Endothelial cell of umbilical vein (primary cell): ENCODE measurements around the gene ZFP36. TPM values are rescaled to one million over a fixed set of nuclear protein-coding genes. Genes with fewer than 3 reads are reported as not detected.
A peak's percentile ranks its signal among the peaks of the same experiment; 100 is the strongest.

Experiments used
- BruUV-seq: library from RNA; stranded (reverse); fragments of 400-500 nt; replicated peaks from 2 replicates; lab custom pipeline; 2021; lab: Mats Ljungman, UMichigan
- CTCF ChIA-PET: fragments of 300-600, 350-600 bp; sonication (Branson Sonifier 250); formaldehyde crosslinking; loops from one replicate; lab custom pipeline; 2021; ENCODE audit warnings: antibody characterized with exemption, inconsistent platforms; lab: Charles Lee
- POLR2A ChIA-PET: fragments of 300-600, 350-600 bp; sonication (Branson Sonifier 250); formaldehyde crosslinking; loops from one replicate; lab custom pipeline; 2021; ENCODE audit warnings: antibody characterized with exemption, inconsistent platforms; lab: Charles Lee
- DNase-seq: peaks from one replicate; pipeline ENCODE4 v3.0.0-alpha.2; 2011; ENCODE audit warnings: low read depth, low spot score
- FAIRE-seq: peaks from 2 replicates; lab custom pipeline; 2011; peaks lifted over from hg19 to GRCh38; lab: Jason Lieb, UNC
- H2AFZ ChIP-seq: 2 replicates; pipeline ENCODE4 v1.6.0; 2012; ENCODE audit warnings: low read depth, low read length, control low read depth, inconsistent platforms
- H3K27ac ChIP-seq: 2 replicates; pipeline ENCODE4 v1.5.1; 2011; ENCODE audit warnings: low read depth, mild to moderate bottlenecking, control low read depth, low read length, moderate library complexity; ENCODE audit not compliant: insufficient read depth
- H3K27me3 ChIP-seq, 2 experiments: 2 replicates each; pipeline versions ENCODE4 v1.6.0 to v1.6.1; 2011; ENCODE audit warnings: low read length in 2 of 2, mixed read lengths in 1 of 2; ENCODE audit not compliant: control insufficient read depth in 2 of 2, insufficient read depth in 2 of 2
- H3K36me3 ChIP-seq, 2 experiments: 2 replicates in 1 of 2; 3 replicates in 1 of 2; pipeline ENCODE4 v1.5.1; 2011; ENCODE audit warnings: low read length in 2 of 2, mild to moderate bottlenecking in 1 of 2, moderate library complexity in 1 of 2; ENCODE audit not compliant: control insufficient read depth in 2 of 2, insufficient read depth in 2 of 2; ENCODE audit errors: extremely low read depth in 1 of 2
- H3K4me1 ChIP-seq: 3 replicates; pipeline ENCODE4 v1.5.1; 2011; ENCODE audit warnings: mild to moderate bottlenecking, low read length; ENCODE audit not compliant: control insufficient read depth, insufficient read depth; ENCODE audit errors: extremely low read depth
- H3K4me2 ChIP-seq: 2 replicates; pipeline ENCODE4 v1.6.1; 2011; ENCODE audit warnings: low read length, control low read depth, mixed read lengths; ENCODE audit not compliant: insufficient read depth
- H3K4me3 ChIP-seq, 3 experiments: fragments of 200-600 bp in 1 of 3; sonication (generic), shearing (Covaris generic) in 1 of 3; replicated peaks in 1 of 3; 2 replicates each; pipeline ENCODE4 v1.5.1; 2011 to 2016; ENCODE audit warnings: control low read depth in 3 of 3, low read length in 3 of 3, mild to moderate bottlenecking in 2 of 3, inconsistent platforms in 1 of 3, low read depth in 1 of 3, moderate library complexity in 1 of 3; ENCODE audit not compliant: insufficient read depth in 1 of 3
- H3K79me2 ChIP-seq: 2 replicates; pipeline ENCODE4 v1.6.0; 2012; ENCODE audit warnings: low read length, inconsistent platforms; ENCODE audit not compliant: control insufficient read depth, insufficient read depth
- H3K9ac ChIP-seq: replicated peaks from 2 replicates; pipeline ENCODE3; 2011; ENCODE audit warnings: low read length, control low read depth; ENCODE audit not compliant: insufficient read depth; ENCODE audit errors: extremely low read depth
- H3K9me1 ChIP-seq: replicated peaks from 3 replicates; pipeline ENCODE4 v1.6.0; 2011; ENCODE audit warnings: mild to moderate bottlenecking, low read length; ENCODE audit not compliant: control insufficient read depth, insufficient read depth; ENCODE audit errors: extremely low read depth
- H3K9me3 ChIP-seq: replicated peaks from 2 replicates; pipeline ENCODE4 v1.5.1; 2012; ENCODE audit warnings: low read length, inconsistent platforms; ENCODE audit not compliant: control insufficient read depth, insufficient read depth
- H4K20me1 ChIP-seq: replicated peaks from 2 replicates; pipeline ENCODE3; 2011; ENCODE audit warnings: mild to moderate bottlenecking, low read length; ENCODE audit not compliant: control insufficient read depth, insufficient read depth; ENCODE audit errors: extremely low read depth
- EZH2 ChIP-seq: IDR thresholded peaks from 2 replicates; pipeline ENCODE4 v1.6.1; 2012; ENCODE audit warnings: borderline replicate concordance, low read depth, mild to moderate bottlenecking, moderate library complexity, low read length, inconsistent platforms; ENCODE audit not compliant: severe bottlenecking
- FOS ChIP-seq: IDR thresholded peaks from 2 replicates; pipeline ENCODE4 v1.6.1; 2011; ENCODE audit warnings: mild to moderate bottlenecking, low read length, moderate library complexity, borderline replicate concordance; ENCODE audit not compliant: insufficient read depth
- GATA2 ChIP-seq: IDR thresholded peaks from 2 replicates; pipeline ENCODE4 v1.7.0; 2011; ENCODE audit warnings: low read depth, mild to moderate bottlenecking, moderate library complexity, mixed read lengths, low read length; ENCODE audit not compliant: insufficient read length, insufficient read depth
- JUN ChIP-seq: IDR thresholded peaks from 2 replicates; pipeline ENCODE4 v1.6.1; 2011; ENCODE audit warnings: borderline replicate concordance, low read depth; ENCODE audit not compliant: insufficient read length, insufficient read depth
- MYC ChIP-seq: IDR thresholded peaks from one replicate; pipeline ENCODE4 v1.6.1; 2011; ENCODE audit warnings: mild to moderate bottlenecking, low read depth, low read length
- POLR2A ChIP-seq: IDR thresholded peaks from 2 replicates; pipeline ENCODE4 v1.6.1; 2012; ENCODE audit warnings: low read depth, mild to moderate bottlenecking, control low read depth, low read length
- POLR2AphosphoS5 ChIP-seq: IDR thresholded peaks from 2 replicates; pipeline ENCODE4 v1.6.1; 2012; ENCODE audit warnings: low read depth, mild to moderate bottlenecking, control low read depth, low read length, moderate library complexity; ENCODE audit not compliant: insufficient read depth
- dilution Hi-C: fragments of 300-500 bp; cut with MboI; formaldehyde crosslinking; loops from one replicate; pipeline ENCODE4 v1.15.0; 2019; ENCODE audit warnings: low sequenced_read_pairs; ENCODE audit not compliant: extremely low pct_ligation_motif_present
- intact Hi-C: fragments of 100-400 bp; cut with micrococcal nuclease; formaldehyde crosslinking; loops from one replicate; pipeline ENCODE4 v1.10.0; 2022
- polyA plus RNA-seq, 4 experiments: library from polyadenylated mRNA; depleted of rRNA in 3 of 4; stranded (reverse) in 3 of 4; unstranded in 1 of 4; fragments of >200 nt; gene quantifications; 2 replicates each; pipeline versions ENCODE4 v1.2.1 to v1.2.3, GENCODE V29; 2011 to 2012; ENCODE audit warnings: missing spikeins in 1 of 4
- total RNA-seq: library from RNA; stranded (reverse); gene quantifications from 2 replicates; pipeline ENCODE4 v1.2.3, GENCODE V29; 2021
- TF ChIP-seq, protein P1 (sequence below), 2 donors: IDR thresholded peaks; 1 replicate in 1 of 2; 2 replicates in 1 of 2; pipeline ENCODE4 v1.5.1; 2011; ENCODE audit warnings: low read length in 2 of 2, mild to moderate bottlenecking in 2 of 2, moderate library complexity in 2 of 2, control low read depth in 1 of 2, inconsistent platforms in 1 of 2, low read depth in 1 of 2; ENCODE audit not compliant: insufficient read depth in 1 of 2; ENCODE audit errors: extremely low read depth in 1 of 2
- TF ChIP-seq, protein P2 (sequence below): IDR thresholded peaks from 2 replicates; pipeline ENCODE4 v1.6.1; 2011; ENCODE audit not compliant: insufficient read depth, insufficient read length

Gene ZFP36
- total and polyA plus RNA-seq, 2 donors (not counting 3 experiments of a cell fraction or from before 2014, with no cell fraction given) = 12.2 to 21.7 TPM

DNA sequence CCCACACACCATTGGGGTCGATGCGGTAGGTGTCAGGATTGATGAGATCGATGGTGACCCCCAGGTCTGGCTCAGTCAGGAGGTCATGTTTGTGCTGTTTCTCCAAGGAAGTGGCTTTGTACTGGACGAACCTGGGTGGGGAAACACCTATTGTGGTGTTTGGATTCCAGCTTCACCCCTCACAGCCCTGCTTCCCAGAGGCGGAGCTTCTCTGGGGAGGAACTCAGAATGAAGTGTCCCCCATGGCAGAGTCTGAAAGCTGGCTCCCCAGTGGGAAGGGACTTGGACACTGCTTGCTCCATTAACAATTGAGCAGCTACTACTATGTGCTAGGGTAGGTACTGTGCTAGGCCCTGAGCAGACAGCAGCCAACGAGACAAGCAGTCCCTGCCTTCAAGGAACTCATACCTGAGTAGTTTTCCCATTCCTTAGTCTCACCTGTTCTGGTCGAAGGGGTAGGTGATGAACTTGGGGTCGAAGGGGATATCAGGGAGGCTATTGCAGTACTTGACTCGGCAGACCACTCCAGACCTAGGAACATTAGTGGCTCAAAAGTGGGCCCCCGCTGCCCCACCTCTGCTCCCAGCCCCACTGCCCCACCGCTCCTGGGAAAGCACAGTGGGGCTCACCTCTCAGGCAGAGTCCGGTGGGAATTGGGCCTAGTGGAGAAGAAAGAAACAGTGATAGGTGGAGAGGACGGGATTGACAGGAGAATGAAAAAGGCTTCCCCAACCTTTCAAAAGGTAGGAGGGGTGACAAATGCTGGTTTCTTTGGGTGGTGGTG, 16.8 kb upstream of the ZFP36 start:
- dilution Hi-C loops = no loop called here
- peak overlapping the region; percentile 86 for H3K4me2 ChIP-seq
- H3K9me3 ChIP-seq = no peaks in the 10 kb centered on the region
- no peak overlapping the region for H3K27ac ChIP-seq
- H2AFZ ChIP-seq = no peak overlapping the region
- ChIA-PET POLR2A (no interaction called here), CTCF (interaction anchor here (2.0 kb wide), 1 partner anchor 268 kb away, joined by 7 read pairs; no protein-coding TSS in a partner anchor)
- BruUV-seq = no TSS peak
- no peaks in the 10 kb centered on the region for H3K27me3 ChIP-seq
- DNase-seq (no peak), FAIRE-seq (no peak)
- peak overlapping the region; percentile 89 for H3K9ac ChIP-seq
- H3K79me2 ChIP-seq = peaks cover 11% of the 10 kb centered on the region
- peaks cover 7 to 36% of the 10 kb centered on the region in 2 experiments for H3K36me3 ChIP-seq
- no peaks in the 10 kb centered on the region for H4K20me1 ChIP-seq
- H3K4me1 ChIP-seq = peaks cover 9% of the 10 kb centered on the region
- peak overlapping the region in 2 of 3 experiments; percentile 83 to 84 for H3K4me3 ChIP-seq
- intact Hi-C loops = loop anchor here (5.0 kb wide), 1 partner anchor 263 kb away; the partner anchor contains the start of gene PAK4
- TF ChIP-seq GATA2 = no peak
- TF ChIP-seq POLR2AphosphoS5 = no peak
- TF ChIP-seq MYC = no peak
- no peak for TF ChIP-seq POLR2A
- no peak for TF ChIP-seq EZH2
- TF ChIP-seq, protein P1, sequence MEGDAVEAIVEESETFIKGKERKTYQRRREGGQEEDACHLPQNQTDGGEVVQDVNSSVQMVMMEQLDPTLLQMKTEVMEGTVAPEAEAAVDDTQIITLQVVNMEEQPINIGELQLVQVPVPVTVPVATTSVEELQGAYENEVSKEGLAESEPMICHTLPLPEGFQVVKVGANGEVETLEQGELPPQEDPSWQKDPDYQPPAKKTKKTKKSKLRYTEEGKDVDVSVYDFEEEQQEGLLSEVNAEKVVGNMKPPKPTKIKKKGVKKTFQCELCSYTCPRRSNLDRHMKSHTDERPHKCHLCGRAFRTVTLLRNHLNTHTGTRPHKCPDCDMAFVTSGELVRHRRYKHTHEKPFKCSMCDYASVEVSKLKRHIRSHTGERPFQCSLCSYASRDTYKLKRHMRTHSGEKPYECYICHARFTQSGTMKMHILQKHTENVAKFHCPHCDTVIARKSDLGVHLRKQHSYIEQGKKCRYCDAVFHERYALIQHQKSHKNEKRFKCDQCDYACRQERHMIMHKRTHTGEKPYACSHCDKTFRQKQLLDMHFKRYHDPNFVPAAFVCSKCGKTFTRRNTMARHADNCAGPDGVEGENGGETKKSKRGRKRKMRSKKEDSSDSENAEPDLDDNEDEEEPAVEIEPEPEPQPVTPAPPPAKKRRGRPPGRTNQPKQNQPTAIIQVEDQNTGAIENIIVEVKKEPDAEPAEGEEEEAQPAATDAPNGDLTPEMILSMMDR (IDR thresholded peaks at IDR 0.05; ENCODE audit: extremely low read depth in 1 of 2, insufficient read depth in 1 of 2, low read depth in 1 of 2, low read length in 2 of 2) = no peak
- TF ChIP-seq, protein P2, sequence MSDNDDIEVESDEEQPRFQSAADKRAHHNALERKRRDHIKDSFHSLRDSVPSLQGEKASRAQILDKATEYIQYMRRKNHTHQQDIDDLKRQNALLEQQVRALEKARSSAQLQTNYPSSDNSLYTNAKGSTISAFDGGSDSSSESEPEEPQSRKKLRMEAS = no peak
- TF ChIP-seq FOS = no peak
- no peak for TF ChIP-seq JUN
- no peaks in the 10 kb centered on the region for H3K9me1 ChIP-seq
